AG20443 (cell line): Measurements from ENCODE around the gene ARHGAP27.
"Not testable (repeated sequence)": the region's sequence is repeated elsewhere in the genome, so short reads cannot be mapped to it uniquely, and the experiment has no call there.

Source experiments
- DNase-seq: peaks from one replicate; pipeline ENCODE4 v3.0.0; 2012; ENCODE audit warnings: low spot score, mixed read lengths

ARHGAP27 gene

DNA sequence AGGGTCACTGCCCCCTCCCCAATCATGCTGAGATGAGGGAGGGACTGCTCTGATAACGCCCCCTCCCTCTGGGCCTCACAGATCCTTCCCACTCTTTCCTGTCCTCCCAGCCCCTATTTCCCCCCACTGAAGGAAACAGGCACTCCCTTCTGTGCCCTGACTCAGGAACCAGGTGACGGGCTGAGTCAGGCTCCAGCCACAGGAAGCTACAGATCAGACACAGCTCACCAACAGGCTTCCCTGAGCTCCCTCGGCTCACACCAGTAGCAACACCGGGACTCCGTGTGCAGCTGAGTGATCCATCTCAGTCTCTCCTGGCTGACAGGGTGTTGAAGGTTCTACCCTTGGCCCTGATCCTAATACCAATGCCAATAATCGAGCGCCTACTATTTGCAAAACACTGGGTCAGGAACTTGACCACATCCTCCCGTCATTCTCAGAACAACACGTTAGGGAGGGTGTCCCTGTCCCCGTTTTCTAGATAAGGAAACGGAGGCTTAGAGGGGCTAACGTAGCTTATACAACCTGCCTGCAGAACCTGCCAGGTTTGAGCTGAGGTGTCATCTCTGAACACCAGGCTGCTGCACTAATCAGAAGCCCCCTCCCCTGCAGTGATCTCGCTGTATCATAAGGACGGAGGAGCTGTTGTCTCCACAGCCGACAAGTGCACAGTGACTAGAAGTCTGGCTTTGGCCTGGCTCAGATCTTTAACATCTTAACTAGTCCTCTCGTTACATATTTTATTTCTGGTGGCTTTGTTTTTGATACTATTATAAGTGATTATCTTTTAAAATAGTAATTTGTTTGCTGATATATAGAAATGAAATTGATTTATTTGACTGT is 13.5 kb upstream of the ARHGAP27 start:
- DNase-seq = peak; percentile 56

DNA sequence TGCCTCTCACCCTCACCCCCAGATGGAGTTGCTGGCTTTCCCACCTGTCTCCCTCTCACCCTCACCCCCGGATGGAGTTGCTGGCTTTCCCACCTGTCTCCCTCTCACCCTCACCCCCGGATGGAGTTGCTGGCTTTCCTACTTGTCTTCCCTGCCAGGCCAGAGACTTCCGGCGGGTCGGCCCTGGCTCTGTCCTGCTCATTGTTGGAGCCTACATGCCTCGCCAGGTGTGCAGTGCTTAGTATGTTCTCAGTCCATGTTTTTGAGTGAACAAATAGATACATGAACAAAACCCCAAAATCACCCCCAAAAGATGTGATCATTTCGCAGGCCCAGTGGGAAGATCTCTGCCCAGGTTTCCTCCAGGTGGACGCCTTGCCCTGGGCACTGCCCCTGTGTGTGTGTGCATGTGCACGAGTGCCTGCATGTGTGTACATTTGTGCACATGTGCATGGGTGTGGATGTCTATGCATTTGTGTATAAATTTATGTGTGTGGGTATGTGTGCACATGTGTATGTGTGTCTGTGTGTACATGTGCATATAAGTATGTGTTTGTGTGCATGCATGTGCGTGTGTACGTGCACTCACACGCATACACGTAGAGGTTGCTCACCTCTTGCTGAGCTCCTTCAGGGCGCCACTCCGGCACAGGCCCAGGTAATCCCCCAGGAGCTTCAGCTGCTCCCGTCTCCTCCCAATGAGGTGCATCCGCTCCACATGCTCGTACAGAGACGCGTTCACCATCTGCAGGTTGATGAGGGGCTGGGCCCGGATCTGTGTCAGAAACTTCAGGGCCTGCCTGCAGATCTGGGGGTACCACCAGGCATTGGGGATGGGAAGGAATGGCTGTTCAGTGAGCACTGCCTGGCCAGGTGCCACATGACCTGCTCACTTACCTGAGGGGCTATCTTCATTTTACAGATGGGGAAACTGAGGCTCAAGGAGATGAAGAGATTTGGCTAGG is 12.5 kb upstream of the ARHGAP27 start:
- not testable (repeated sequence) for DNase-seq

DNA sequence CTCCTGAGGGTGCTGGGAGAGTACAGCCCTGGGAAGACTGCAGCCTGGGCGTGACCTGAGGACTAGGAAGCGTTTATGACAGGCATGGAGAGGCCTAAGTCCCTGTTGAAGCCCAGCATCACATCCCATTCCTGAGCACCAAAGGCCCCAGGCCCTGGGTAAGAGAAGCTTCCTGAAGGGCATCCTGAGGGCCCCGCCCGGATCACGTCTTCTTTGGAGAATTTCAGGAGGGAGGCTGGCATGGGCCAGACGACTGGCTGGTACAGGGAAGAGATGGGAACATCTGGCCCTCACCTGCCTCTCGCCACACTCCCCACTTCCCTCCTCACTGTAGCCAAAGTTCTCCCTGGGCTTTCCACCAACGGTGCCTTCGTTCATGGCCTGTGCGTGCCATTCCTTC is 11.6 kb upstream of the ARHGAP27 start:
- DNase-seq = not testable (repeated sequence)

- not testable (repeated sequence) for DNase-seq
Observed at GRCh38 chr17:45443371-45444260, 10.9 kb upstream of the ARHGAP27 start.

GRCh38 chr17:45441526-45442310 is 9.0 kb upstream of the ARHGAP27 start:
- DNase-seq = peak; percentile 10

DNA sequence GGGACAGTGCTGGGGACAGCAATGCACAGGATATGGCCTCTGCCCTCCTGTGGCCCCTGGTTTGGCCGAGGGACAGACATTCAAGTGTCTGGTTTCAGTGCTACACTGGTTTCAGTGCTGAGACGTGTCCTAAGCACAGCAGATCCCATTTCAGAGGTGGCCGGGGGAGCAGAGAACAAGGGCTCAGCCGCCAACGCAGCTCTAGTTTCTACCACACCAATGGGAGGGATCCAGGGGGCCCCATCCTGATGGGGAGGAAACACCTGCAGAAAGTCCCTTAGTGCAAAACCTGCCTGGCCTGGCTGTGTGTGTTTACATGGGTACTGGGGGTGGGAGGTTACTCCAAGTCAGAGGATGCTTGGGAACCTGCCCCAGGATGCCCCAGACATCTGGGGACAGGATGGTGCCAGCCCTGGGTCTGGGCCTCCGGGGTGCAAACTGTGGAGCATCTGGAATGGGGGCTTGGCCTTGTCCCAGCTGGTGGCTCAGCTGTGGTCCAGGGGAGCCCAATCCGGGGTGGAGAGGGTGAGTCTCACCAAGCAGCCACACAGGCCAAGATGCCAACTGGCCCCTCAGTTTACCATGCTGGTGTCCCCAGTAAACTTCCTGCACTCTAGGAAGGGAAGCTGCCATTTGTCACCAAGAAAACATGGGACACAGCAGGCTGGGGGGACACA is 8.3 kb upstream of the ARHGAP27 start:
- not testable (repeated sequence) for DNase-seq

GRCh38 chr17:45440161-45440778 is 7.6 kb upstream of the ARHGAP27 start:
- DNase-seq = no peak

- no peak for DNase-seq
Observed at GRCh38 chr17:45438931-45439610, 6.4 kb upstream of the ARHGAP27 start.

- no peak for DNase-seq
Observed at GRCh38 chr17:45437465-45438283, 5.0 kb upstream of the ARHGAP27 start.

- no peak for DNase-seq
Observed at GRCh38 chr17:45436625-45437464, 4.2 kb upstream of the ARHGAP27 start.

GRCh38 chr17:45436161-45436560 is 3.5 kb upstream of the ARHGAP27 start:
- DNase-seq = no peak

DNA sequence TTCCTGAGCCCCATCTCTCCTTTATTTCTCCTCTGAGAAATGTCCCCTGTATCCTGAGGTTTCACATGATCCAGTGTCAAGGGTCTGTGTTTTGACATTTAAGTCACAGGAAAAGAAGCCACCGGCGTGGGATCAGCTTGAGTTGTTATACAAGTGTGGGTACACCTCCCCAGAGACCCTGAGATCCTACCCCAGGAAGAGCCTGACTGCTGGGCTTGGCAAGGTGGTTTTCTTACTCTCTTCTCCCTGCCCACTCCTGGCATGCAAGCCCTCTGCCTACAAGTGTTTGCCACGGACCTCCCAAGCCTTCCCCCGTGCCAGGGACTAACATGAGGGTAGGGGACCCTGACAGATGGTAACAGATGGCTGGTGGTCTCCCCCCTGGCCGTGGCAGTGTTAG is 2.8 kb upstream of the ARHGAP27 start:
- no peak for DNase-seq

DNA sequence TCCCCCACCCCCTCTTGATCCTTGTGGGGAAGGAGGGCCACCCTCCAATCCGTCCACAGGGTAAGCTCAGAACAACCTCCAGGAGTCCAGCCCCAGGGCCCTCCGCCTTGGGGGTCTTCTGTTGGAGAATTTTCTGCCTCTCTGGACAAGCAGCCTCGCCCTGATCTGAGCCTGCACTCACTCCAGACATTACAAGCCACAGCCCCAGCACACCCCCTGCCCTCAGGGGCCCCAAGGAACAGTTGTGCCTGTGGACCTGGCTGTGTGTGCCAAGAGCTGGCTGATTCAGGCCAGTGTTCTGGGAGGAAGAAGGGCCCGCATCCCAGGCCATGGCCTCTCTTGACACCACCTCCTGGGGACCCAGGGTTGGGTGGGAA is 477 bp upstream of the ARHGAP27 start:
- DNase-seq = peak; percentile 15

GRCh38 chr17:45431531-45432404 is 902 bp downstream of the ARHGAP27 start:
- DNase-seq = peak; percentile 71

GRCh38 chr17:45430738-45431530 is 1.7 kb downstream of the ARHGAP27 start:
- DNase-seq = peak; percentile 63
